ENCODE results near the gene SLC7A8. TPM values are rescaled to one million over a fixed set of nuclear protein-coding genes. Genes with fewer than 3 reads are reported as not detected.

Gene SLC7A8
- total RNA-seq, 4 donors from 2014 or later = 45.2 to 67.7 (median 53.2) TPM

GRCh38 chr14:23143911-23144310, 39.5 kb downstream of the SLC7A8 start:
- H3K36me3 ChIP-seq = peaks cover 14% of the 10 kb centered on the region
- no peaks in the 10 kb centered on the region for H3K27me3 ChIP-seq
- no peaks in the 10 kb centered on the region for H3K9me3 ChIP-seq
- H3K27ac ChIP-seq = no peak overlapping the region
- DNase-seq (ENCODE audit: low spot score in 2 of 2) = no peak
- H3K4me1 ChIP-seq = peaks cover 48% of the 10 kb centered on the region
- TF ChIP-seq CTCF (IDR thresholded peaks at IDR 0.05) (no peak), POLR2A (IDR thresholded peaks at IDR 0.05) (no peak), EP300 (IDR thresholded peaks at IDR 0.05) (no peak), POLR2AphosphoS5 (IDR thresholded peaks at IDR 0.05) (no peak)
- 68% methylated on average over 1 of the region's 1 CpG for WGBS
- no peak overlapping the region for H3K4me3 ChIP-seq

GRCh38 chr14:23142826-23143225, 40.6 kb downstream of the SLC7A8 start:
- Histone ChIP-seq H3K9me3 (no peaks in the 10 kb centered on the region), H3K27ac (no peak overlapping the region), H3K4me3 (no peak overlapping the region), H3K4me1 (peaks cover 53% of the 10 kb centered on the region), H3K27me3 (no peaks in the 10 kb centered on the region), H3K36me3 (peaks cover 15% of the 10 kb centered on the region)
- WGBS = 67% methylated on average over 4 of the region's 4 CpGs
- no peak for TF ChIP-seq CTCF (IDR thresholded peaks at IDR 0.05)
- no peak for TF ChIP-seq POLR2A (IDR thresholded peaks at IDR 0.05)
- TF ChIP-seq POLR2AphosphoS5 (IDR thresholded peaks at IDR 0.05) = no peak
- no peak for TF ChIP-seq EP300 (IDR thresholded peaks at IDR 0.05)
- no peak for DNase-seq (ENCODE audit: low spot score in 2 of 2)

GRCh38 chr14:23141706-23142444, 41.6 kb downstream of the SLC7A8 start:
- WGBS = 41% methylated on average over 7 of the region's 7 CpGs
- Histone ChIP-seq H3K36me3 (peaks cover 19% of the 10 kb centered on the region), H3K27me3 (no peaks in the 10 kb centered on the region), H3K4me1 (peaks cover 62% of the 10 kb centered on the region), H3K4me3 (no peak overlapping the region), H3K9me3 (no peaks in the 10 kb centered on the region), H3K27ac (peak overlapping the region; percentile 40)
- no peak for DNase-seq (ENCODE audit: low spot score in 2 of 2)
- peak; percentile 82 for TF ChIP-seq EP300 (IDR thresholded peaks at IDR 0.05)
- no peak for TF ChIP-seq CTCF (IDR thresholded peaks at IDR 0.05)

GRCh38 chr14:23140371-23140770, 43.1 kb downstream of the SLC7A8 start:
- 94% methylated on average over 2 of the region's 6 CpGs for WGBS
- Histone ChIP-seq H3K4me3 (no peak overlapping the region), H3K9me3 (no peaks in the 10 kb centered on the region), H3K4me1 (peaks cover 50% of the 10 kb centered on the region), H3K27ac (no peak overlapping the region), H3K27me3 (no peaks in the 10 kb centered on the region), H3K36me3 (peaks cover 26% of the 10 kb centered on the region)
- no peak for DNase-seq (ENCODE audit: low spot score in 2 of 2)
- TF ChIP-seq EP300 (IDR thresholded peaks at IDR 0.05) (no peak), POLR2AphosphoS5 (IDR thresholded peaks at IDR 0.05) (no peak), CTCF (IDR thresholded peaks at IDR 0.05) (no peak)

GRCh38 chr14:23139874-23140273, 43.6 kb downstream of the SLC7A8 start:
- 92% methylated on average over 2 of the region's 2 CpGs for WGBS
- no peak for DNase-seq (ENCODE audit: low spot score in 2 of 2)
- H3K9me3 ChIP-seq = no peaks in the 10 kb centered on the region
- TF ChIP-seq POLR2A (IDR thresholded peaks at IDR 0.05) (no peak), EP300 (IDR thresholded peaks at IDR 0.05) (no peak), CTCF (IDR thresholded peaks at IDR 0.05) (no peak), POLR2AphosphoS5 (IDR thresholded peaks at IDR 0.05) (no peak)
- H3K4me3 ChIP-seq = no peak overlapping the region
- peaks cover 47% of the 10 kb centered on the region for H3K4me1 ChIP-seq
- no peak overlapping the region for H3K27ac ChIP-seq
- H3K36me3 ChIP-seq = peaks cover 26% of the 10 kb centered on the region
- no peaks in the 10 kb centered on the region for H3K27me3 ChIP-seq

Measured in suprapubic skin (tissue), 4 donors.